Measurements from ENCODE around the gene DOP1B.

Gene DOP1B

GRCh38 chr21:36159356-36159921 is 2.8 kb downstream of the DOP1B start:
- DNase-seq (ENCODE audit: extremely low read depth, low read depth): no peak
- no peak for TF ChIP-seq CTCF (IDR thresholded peaks at IDR 0.05; ENCODE audit: low read depth, low read length)

DNA sequence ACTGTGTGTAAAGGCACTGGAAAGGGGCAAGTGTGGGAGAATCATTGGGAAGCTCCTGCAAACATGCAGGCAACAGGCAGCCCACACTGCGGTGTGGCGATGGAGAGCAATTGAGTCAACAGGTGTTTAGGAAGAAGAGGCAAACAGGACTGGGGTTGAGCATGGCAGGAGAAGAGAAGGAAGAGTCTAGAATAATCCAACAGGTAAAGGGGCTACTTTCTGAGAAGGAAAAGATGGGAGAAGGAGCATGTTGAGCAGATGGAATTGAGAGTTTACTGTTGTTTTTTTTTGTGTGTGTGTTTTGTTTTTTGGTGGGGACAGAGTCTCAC is 4.2 kb downstream of the DOP1B start:
- DNase-seq (ENCODE audit: extremely low read depth, low read depth): no peak
- no peak for TF ChIP-seq CTCF (IDR thresholded peaks at IDR 0.05; ENCODE audit: low read depth, low read length)

GRCh38 chr21:36162631-36163030 is 6.0 kb downstream of the DOP1B start:
- TF ChIP-seq CTCF (IDR thresholded peaks at IDR 0.05; ENCODE audit: low read depth, low read length): no peak
- DNase-seq (ENCODE audit: extremely low read depth, low read depth): no peak

DNA sequence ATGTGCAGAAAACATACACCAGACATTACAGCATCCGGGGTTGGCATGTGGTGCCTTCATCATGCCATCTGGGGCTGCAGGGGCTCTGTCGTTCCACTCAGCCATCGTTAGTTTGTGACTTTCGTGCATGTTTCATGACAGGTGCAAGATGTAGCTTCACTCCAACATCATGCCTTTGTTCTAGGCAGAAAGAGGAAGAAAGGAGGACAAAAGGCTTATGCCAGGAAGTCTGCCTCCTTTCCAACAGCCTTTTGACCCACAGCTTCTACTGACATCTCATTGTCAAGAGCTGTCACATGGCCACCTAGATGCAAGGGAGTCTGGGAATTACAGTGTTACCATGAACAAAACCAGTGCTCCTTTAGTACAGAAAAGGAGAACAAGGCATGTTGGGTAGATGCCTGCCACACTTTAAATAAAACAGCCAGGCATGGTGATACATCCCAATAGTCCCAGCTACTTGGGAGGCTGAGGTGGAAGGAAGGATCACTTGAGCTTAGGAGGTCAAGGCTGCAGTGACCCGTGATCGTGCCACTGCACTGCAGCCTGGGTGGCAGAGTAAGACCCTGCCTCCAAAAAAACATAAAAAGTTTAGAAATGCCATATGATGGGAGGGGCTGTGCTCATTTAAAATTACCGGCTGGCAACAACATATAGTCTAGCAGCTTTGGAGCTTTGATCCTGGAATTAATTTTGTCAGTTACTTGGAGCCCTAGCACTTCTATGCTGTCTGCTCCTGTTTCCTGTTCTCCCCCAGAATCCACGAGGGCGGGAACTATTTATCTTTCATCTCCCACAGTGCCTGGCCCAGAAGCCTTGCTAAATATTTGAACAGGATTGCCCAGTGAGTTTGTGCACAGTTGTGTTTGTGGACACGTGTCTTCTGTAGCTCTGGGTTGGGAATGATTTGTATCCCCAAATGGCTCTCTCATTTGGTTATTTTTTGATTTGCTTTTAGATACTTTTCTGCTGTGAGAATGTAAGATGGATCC is 7.4 kb downstream of the DOP1B start:
- no peak for DNase-seq (ENCODE audit: extremely low read depth, low read depth)
- TF ChIP-seq CTCF (IDR thresholded peaks at IDR 0.05; ENCODE audit: low read depth, low read length): no peak

DNA sequence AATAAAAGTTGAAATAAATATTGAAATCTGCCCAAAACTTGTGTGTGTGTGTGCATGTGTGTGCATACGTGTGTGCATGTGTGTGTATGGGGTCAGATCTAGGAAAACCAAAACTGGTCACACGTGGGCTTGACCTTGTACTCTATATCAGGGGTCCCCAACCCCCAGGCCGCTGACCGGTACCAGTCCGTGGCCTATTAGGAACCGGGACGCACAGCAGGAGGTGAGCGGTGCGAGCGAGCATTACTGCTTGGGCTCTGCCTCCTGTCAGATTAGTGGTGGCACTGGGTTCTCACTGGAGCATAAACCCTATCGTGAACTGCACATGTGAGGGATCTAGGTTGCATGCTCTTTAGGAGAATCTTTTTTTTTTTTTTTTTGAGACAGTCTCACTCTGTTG is 8.7 kb downstream of the DOP1B start:
- no peak for TF ChIP-seq CTCF (IDR thresholded peaks at IDR 0.05; ENCODE audit: low read depth, low read length)
- no peak for DNase-seq (ENCODE audit: extremely low read depth, low read depth)

DNA sequence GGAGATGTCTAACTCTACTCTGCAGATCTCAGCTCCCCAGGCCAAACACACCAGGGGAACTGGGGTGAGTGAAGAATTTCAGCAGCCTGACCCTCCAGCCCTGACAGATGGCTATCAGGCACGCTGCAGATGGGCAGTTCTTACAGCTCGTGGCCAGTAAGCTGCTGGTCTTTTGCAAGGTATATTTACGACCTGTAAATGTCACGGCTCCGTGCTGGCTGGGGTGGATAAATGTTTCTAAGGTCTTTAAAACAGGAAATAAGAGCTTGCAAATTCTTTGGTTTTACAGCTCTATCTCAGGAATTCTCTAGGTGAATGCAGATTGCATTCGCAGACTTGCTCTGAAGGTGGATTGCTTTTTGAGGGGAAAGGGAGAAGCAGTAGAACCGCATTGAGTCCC is 10.1 kb downstream of the DOP1B start:
- no peak for DNase-seq (ENCODE audit: extremely low read depth, low read depth)
- TF ChIP-seq CTCF (IDR thresholded peaks at IDR 0.05; ENCODE audit: low read depth, low read length): no peak

- no peak for DNase-seq (ENCODE audit: extremely low read depth, low read depth)
- no peak for TF ChIP-seq CTCF (IDR thresholded peaks at IDR 0.05; ENCODE audit: low read depth, low read length)
Observed at GRCh38 chr21:36167541-36167940, 10.9 kb downstream of the DOP1B start.
